HL-60 (cell line): ENCODE results near the gene NPHS1.

Source experiments
- DNase-seq, 2 experiments: peaks; one replicate each; pipeline ENCODE4 v3.0.0-alpha.2; 2010 to 2020; ENCODE audit warnings: low read depth in 1 of 2, low spot score in 1 of 2
- H3K27ac ChIP-seq: fragments of 250-450 bp; sonication (Bioruptor Pico); replicated peaks from 2 replicates; pipeline ENCODE4 v1.5.1; 2020; ENCODE audit warnings: mild to moderate bottlenecking, moderate library complexity
- H3K27me3 ChIP-seq: fragments of 250-450 bp; sonication (Bioruptor Pico); 2 replicates; pipeline ENCODE4 v1.5.1; 2021; ENCODE audit warnings: mild to moderate bottlenecking, moderate library complexity; ENCODE audit not compliant: insufficient read depth, poor library complexity, severe bottlenecking
- H3K4me3 ChIP-seq: replicated peaks from 2 replicates; pipeline ENCODE4 v1.5.1; 2011; ENCODE audit warnings: mild to moderate bottlenecking, control low read depth, low read length; ENCODE audit not compliant: insufficient read depth
- GABPA ChIP-seq: IDR thresholded peaks from 2 replicates; pipeline ENCODE4 v1.6.1; 2012; ENCODE audit warnings: low read depth
- POLR2AphosphoS5 ChIP-seq: IDR thresholded peaks from 2 replicates; pipeline ENCODE4 v1.6.1; 2012; ENCODE audit warnings: low read depth
- SPI1 ChIP-seq: IDR thresholded peaks from 2 replicates; pipeline ENCODE4 v1.6.1; 2012; ENCODE audit warnings: low read depth, mild to moderate bottlenecking, borderline replicate concordance
- TF ChIP-seq, protein P1 (sequence below): IDR thresholded peaks from 2 replicates; pipeline ENCODE4 v1.6.1; 2012; ENCODE audit warnings: low read depth; ENCODE audit not compliant: insufficient replicate concordance
- TF ChIP-seq, protein P2 (sequence below): IDR thresholded peaks from one replicate; pipeline ENCODE4 v1.5.1; 2011; ENCODE audit warnings: low read length, control low read depth, inconsistent platforms; ENCODE audit not compliant: insufficient read depth

The NPHS1 gene

DNA sequence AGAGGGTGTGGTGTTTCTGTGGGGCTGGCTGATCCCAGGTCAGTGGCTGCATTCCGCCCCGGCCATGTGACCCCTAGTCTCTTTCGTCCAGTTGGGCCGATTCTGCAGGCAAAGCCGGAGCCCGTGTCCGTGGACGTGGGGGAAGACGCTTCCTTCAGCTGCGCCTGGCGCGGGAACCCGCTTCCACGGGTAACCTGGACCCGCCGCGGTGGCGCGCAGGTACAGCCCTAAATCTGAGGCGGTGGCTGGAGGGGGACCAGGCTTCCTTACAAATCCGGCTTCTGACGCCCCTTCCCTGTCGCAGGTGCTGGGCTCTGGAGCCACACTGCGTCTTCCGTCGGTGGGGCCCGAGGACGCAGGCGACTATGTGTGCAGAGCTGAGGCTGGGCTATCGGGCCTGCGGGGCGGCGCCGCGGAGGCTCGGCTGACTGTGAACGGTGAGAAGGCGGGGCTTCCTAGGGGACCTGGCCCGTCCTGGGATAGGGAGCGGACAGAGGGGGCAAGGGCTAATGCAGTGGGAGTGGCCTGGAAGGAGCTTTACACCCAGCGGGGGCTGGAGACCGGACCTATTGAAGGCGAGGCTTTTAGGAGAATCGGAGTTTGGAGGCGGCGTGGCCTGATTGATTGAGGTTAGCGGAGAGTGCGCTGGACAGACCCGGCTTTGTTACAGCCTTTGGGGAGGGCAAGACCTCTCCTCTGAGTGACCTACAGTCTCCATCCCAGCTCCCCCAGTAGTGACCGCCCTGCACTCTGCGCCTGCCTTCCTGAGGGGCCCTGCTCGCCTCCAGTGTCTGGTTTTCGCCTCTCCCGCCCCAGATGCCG, 8.7 kb upstream of the NPHS1 start:
- no peak overlapping the region for H3K4me3 ChIP-seq
- DNase-seq = no peak

DNA sequence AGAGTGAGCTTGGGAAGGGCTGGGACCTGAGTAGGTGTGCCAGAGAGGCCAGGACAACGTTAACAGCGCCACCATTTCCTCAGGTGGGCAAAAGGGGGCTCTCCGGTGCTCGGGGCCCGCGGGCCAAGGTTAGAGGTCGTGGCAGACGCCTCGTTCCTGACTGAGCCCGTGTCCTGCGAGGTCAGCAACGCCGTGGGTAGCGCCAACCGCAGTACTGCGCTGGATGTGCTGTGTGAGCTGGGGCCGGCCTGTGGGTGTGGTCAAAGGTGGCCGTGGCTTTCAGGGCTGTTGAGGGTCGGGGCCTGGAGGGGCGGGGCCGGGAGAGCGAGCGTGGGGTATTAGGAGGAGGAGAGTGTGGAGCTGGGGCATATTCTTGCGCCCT, 8.1 kb upstream of the NPHS1 start:
- Histone ChIP-seq H3K27ac (no peak overlapping the region), H3K27me3 (peaks cover 50% of the 10 kb centered on the region), H3K4me3 (no peak overlapping the region)
- TF ChIP-seq POLR2AphosphoS5 (no peak), GABPA (no peak)
- TF ChIP-seq, protein P1, sequence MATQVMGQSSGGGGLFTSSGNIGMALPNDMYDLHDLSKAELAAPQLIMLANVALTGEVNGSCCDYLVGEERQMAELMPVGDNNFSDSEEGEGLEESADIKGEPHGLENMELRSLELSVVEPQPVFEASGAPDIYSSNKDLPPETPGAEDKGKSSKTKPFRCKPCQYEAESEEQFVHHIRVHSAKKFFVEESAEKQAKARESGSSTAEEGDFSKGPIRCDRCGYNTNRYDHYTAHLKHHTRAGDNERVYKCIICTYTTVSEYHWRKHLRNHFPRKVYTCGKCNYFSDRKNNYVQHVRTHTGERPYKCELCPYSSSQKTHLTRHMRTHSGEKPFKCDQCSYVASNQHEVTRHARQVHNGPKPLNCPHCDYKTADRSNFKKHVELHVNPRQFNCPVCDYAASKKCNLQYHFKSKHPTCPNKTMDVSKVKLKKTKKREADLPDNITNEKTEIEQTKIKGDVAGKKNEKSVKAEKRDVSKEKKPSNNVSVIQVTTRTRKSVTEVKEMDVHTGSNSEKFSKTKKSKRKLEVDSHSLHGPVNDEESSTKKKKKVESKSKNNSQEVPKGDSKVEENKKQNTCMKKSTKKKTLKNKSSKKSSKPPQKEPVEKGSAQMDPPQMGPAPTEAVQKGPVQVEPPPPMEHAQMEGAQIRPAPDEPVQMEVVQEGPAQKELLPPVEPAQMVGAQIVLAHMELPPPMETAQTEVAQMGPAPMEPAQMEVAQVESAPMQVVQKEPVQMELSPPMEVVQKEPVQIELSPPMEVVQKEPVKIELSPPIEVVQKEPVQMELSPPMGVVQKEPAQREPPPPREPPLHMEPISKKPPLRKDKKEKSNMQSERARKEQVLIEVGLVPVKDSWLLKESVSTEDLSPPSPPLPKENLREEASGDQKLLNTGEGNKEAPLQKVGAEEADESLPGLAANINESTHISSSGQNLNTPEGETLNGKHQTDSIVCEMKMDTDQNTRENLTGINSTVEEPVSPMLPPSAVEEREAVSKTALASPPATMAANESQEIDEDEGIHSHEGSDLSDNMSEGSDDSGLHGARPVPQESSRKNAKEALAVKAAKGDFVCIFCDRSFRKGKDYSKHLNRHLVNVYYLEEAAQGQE = no peak
- TF ChIP-seq, protein P2, sequence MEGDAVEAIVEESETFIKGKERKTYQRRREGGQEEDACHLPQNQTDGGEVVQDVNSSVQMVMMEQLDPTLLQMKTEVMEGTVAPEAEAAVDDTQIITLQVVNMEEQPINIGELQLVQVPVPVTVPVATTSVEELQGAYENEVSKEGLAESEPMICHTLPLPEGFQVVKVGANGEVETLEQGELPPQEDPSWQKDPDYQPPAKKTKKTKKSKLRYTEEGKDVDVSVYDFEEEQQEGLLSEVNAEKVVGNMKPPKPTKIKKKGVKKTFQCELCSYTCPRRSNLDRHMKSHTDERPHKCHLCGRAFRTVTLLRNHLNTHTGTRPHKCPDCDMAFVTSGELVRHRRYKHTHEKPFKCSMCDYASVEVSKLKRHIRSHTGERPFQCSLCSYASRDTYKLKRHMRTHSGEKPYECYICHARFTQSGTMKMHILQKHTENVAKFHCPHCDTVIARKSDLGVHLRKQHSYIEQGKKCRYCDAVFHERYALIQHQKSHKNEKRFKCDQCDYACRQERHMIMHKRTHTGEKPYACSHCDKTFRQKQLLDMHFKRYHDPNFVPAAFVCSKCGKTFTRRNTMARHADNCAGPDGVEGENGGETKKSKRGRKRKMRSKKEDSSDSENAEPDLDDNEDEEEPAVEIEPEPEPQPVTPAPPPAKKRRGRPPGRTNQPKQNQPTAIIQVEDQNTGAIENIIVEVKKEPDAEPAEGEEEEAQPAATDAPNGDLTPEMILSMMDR = no peak
- no peak for DNase-seq

More for the DNA sequence above, 8.7 kb upstream of the NPHS1 start:
- Histone ChIP-seq H3K27me3 (peaks cover 44% of the 10 kb centered on the region), H3K27ac (no peak overlapping the region)
- no peak for TF ChIP-seq SPI1
- TF ChIP-seq GABPA = no peak
- TF ChIP-seq POLR2AphosphoS5 = no peak
- TF ChIP-seq, protein P2 = no peak
- TF ChIP-seq, protein P1 = no peak

DNA sequence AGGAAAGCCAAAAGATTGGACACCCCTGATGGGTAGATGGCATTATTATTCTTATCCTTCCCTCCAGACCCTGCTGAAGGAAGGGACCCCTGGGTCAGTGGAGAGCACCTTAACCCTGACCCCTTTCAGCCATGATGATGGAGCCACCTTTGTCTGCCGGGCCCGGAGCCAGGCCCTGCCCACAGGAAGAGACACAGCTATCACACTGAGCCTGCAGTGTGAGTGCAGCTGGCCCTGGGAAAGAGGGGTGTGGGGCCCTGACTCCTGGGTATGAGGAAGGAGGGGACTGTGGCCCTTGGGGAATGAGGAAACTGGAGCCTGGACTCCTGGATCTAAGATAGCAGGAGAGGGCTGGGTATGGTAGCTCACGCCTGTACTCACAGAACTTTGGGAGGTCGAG, 7.1 kb upstream of the NPHS1 start:
- Histone ChIP-seq H3K27ac (no peak overlapping the region), H3K4me3 (no peak overlapping the region), H3K27me3 (peaks cover 55% of the 10 kb centered on the region)
- TF ChIP-seq, protein P1 = no peak
- TF ChIP-seq SPI1 = no peak
- TF ChIP-seq POLR2AphosphoS5 = no peak
- TF ChIP-seq, protein P2 = no peak
- no peak for TF ChIP-seq GABPA
- DNase-seq = no peak
